Inferior parietal cortex (tissue), 1 donor: ENCODE measurements around the gene TNRC6B.
"Not testable (repeated sequence)": the region's sequence is repeated elsewhere in the genome, so short reads cannot be mapped to it uniquely, and the experiment has no call there.

Experiments used
- DNase-seq: peaks from one replicate; pipeline ENCODE4 v3.0.0-alpha.2; 2016; ENCODE audit errors: extremely low spot score

Gene TNRC6B

DNA sequence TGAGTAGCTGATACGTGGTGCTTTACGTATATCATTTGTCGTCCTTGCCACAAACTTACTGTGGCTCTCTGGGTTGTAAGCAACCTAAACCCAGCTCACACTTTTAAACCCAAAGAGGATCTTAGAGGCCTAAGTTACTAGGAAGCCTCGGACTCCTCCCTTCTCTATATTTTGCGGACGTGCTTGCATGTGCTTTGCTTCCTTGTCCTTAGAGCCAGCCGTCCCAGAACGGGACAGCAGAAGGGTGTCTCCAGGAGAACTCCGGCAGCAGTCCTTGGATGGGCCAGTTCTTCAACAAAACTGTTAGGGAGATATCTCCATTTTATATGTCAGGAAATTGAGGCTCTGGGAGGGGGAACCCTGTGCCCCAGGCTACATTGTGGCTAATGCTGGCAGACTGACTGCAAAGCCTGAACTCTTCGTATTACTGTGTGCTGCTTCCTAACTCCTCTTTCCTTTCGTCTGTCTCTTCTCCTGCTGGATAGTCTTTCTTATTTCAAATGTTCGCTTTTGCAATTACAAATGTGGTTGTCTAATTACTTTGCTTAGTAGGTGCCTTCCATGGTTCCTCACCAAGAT lies 33.8 kb downstream of the TNRC6B start:
- no peak for DNase-seq

DNA sequence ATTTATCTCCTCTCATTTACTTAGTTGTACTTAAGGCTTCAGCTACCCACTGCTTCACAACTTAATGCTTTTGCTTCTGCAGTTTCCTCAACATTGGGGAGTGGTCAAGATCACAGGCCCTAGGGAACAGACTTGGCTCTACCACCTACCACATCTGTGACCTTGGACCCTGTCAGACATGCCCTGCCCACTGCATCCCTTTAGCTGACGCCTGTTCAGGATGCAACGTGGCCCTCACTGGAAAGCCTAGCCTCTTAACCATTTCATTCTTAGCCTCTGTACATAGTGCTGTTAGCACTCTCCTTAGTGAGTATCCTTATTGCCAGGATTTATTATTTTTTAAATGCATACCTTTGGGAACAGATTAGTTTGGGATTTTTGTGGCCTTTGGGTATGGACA lies 34.4 kb downstream of the TNRC6B start:
- DNase-seq, result no peak

- DNase-seq, result no peak
Measured at GRCh38 chr22:40213478-40213877, 35.8 kb downstream of the TNRC6B start.

GRCh38 chr22:40215266-40215665 lies 37.5 kb downstream of the TNRC6B start:
- no peak for DNase-seq

DNA sequence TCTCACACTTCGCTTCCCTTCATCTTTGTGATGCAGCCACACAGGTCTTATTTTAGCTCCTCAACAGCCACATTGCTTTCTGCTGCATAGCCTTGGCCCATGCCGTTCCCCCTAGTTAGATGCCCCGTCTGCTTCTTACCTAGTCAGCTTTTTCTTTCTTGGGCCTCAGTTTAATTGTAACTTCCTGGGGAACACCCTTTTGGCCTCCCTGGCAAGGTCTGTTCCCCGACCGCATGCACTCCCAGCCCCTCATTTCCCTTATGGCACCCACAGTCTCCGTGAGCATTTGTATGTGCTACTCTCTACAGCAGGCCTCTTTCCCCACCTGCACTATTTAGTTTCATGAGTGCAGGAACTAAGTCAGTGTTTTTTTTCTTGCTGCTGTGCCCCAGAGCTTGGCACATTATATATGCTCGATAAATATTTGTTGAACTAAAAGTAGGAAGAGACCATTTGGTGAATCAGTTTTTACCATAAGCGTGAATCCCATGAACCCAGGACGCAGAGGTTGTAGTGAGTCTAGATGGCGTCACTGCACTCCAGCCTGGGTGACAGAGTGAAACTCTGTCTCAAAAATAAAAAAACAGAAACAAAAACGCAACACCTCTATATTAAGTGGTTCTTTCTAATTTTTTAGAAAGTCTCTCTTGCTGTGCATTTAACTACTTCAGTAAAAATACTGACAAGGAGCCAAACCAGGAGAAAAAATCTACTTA lies 38.5 kb downstream of the TNRC6B start:
- DNase-seq, result no peak

DNA sequence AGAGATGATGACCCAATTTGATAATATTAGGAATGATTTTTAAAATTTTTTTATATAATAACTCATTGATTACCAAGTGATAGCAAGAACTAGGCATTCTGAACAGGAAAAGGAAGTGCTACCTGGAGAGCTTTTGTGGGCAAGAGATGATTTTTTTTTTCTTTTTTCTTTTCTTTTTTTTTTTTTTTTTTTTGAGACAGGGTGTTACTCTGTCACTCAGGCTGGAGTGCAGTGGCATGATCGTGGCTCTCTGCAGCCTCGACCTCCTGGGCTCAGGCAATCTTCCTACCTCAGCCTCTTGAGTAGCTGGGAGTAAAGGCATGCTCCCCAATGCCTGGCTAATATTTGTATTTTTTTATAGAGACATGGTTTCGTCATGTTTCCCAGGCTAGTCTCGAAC lies 40.4 kb downstream of the TNRC6B start:
- no peak for DNase-seq

- no peak for DNase-seq
Measured at GRCh38 chr22:40218723-40219294, 41.1 kb downstream of the TNRC6B start.

GRCh38 chr22:40220316-40221054 lies 42.8 kb downstream of the TNRC6B start:
- DNase-seq, result no peak

DNA sequence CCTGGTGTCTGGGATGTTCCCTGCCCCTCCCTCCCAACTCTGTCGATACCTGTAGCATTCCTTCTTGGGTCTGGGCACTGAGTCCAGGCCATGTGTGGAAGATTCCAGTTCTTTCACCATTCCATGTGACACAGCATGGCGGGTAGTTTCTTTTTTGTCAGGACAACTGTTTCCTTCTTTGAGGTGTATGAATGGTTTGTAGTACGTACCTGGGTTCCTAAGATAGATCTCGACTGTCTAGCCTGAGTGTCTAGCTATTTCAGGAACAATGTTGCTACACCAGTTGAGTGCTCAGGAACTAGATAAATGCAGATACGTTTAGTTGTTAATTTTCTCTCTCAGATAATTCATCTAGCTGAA lies 43.3 kb downstream of the TNRC6B start:
- no peak for DNase-seq

DNA sequence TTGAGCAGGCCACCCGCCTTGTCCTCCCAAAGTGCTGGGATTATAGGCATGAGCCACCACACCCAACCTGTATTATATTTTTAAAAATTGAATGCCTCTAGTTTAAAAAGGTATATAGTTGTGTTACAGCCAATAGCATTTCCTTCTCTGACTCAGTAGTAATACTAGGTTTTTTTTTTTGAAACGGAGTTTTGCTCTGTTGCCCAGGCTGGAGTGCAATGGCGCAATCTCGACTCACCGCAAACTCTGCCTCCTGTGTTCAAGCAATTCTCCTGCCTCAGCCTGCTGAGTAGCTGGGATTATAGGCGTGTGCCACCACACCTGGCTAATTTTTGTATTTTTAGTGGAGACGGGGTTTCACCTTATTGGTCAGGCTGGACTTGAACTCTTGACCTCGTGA lies 45.3 kb downstream of the TNRC6B start:
- not testable (repeated sequence) for DNase-seq

DNA sequence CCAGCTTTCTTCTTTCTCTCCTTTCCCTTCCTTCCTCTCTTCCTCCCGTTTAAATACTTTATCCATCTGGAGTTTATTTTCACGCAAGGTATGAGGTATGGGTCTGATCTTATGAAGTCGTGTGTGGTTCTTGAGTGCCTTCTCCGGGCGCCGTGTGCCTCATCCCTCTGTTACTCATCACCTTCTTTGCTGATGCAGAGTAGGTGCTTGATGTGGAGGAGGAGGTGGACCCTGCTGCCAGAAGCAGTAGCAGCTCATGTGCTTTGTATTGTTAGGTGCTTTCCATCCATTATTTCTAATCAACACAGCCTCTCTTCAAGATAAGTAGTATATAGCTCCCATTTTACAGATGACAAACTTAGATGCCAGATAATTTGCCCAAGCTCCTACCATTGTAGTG lies 47.0 kb downstream of the TNRC6B start:
- DNase-seq, result no peak

DNA sequence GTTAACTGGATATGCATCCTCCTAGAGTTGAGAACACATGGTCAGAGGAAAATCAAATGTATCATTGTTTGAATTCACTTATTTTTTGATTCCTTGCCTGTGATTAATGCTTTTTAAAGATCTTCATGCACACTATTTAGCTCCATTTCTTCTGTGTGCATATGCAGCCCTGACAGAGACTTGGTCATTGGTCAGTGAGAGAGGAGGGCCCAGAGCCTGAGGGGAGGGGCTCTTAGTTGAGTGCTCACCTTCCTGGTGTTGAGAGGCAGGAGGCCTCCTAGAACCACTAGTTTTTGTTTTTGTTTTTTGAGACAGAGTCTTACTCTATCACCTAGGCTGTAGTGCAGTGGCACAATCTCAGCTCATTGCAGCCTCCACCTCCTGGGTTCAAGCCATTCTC lies 48.9 kb downstream of the TNRC6B start:
- no peak for DNase-seq

- no peak for DNase-seq
Measured at GRCh38 chr22:40231618-40232313, 54.0 kb downstream of the TNRC6B start.

DNA sequence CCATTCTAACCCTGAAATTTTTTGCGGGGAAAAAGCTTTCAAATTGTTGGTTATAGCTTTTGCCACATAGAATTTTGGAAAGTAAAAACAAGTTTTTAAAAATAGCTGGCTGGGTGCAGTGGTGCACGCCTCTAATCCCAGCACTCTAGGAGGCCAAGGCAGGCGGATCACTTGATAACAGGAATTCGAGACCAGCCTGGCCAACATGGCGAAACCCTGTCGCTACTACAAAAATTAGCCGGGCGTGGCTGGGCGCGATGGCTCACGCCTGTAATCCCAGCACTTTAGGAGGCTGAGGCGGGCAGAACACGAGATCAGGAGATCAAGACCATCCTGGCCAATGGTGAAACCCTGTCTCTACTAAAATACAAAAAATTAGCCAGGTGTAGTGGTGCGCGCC lies 54.9 kb downstream of the TNRC6B start:
- DNase-seq, result no peak

DNA sequence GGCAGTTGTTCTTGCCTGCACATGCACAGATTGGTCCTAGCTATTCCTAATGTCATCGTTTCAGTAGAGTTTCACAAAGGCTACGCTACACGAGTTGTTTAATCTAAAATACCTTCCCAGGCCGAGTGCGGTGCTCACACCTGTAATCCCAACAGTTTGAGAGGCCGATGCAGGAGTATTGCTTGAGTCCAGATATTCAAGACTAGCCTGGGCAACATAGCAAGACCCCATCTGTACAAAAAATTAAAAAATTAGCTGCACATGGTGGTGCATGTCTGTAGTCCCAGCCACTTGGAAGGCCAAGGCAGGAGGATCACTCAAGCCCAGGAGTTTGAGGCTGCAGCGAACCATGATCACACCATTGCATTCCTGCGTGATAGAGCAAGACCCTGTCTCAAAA lies 56.2 kb downstream of the TNRC6B start:
- no peak for DNase-seq

DNA sequence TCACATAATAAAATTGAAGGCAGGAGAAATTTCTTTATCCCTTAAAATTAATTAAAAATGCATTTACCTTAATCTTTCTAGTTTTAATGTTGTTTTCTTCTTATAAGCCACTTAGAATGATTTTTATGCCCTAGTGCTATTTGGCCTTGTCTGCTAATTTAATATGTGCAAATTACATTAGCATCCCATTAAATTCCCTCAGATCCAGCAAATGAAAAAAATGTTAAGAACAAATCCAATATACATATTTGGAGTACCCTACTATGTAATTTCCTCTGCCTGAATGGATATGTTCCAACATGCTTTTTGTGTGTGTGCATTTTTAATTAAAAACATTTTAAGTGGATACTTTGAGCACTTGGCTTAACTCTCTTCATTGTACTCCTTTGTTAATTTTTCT lies 56.9 kb downstream of the TNRC6B start:
- no peak for DNase-seq

- no peak for DNase-seq
Measured at GRCh38 chr22:40235308-40235707, 57.6 kb downstream of the TNRC6B start.

DNA sequence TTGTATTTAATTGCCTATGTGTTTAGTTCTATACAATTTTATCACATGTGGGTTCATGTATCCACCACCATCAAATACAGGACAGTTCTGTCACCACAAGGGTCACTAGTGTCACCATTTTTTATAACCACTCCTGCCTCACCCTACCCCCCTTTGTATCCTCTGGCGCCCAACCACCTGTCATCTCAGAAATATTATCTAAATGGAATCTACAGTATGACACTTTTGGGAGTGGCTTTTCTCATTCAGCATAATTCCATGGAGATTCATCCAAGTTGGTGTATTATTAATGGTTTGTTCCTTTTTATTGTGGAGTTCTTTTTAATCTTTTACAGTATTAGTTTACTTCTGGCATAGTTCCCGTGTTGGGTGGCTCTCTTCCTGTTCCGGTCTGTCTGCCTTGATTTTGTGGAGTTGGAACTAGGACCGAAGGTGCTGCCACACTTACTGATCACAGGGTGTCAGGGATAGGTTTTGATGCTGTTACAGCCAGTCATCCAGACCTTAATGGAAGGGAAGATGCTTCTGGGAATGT lies 58.5 kb downstream of the TNRC6B start:
- DNase-seq, result no peak

DNA sequence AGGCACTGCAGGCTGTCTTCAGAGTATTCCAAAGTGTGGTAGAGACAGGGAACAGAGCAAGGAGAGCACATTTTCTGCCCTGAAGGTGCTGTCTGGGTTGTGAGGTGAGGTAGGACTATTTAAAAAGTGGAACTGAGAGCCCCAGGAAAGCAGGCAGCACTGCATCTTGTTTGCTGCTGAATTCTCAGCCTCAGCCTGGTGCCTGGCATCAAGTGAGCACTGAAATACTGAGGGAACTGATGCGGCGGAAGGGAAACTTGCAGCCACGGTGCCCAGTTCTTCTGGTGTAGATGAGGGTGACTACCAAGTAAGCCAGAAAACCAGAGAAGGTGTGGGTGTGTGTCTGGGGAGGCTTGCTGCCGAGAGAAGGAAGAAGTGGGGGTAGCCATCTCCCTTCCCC lies 59.5 kb downstream of the TNRC6B start:
- DNase-seq, result no peak

GRCh38 chr22:40237788-40238424 lies 60.2 kb downstream of the TNRC6B start:
- DNase-seq, result no peak
